ENCODE results near the gene RUSC1.
"Not testable (repeated sequence)": the region's sequence is repeated elsewhere in the genome, so short reads cannot be mapped to it uniquely, and the experiment has no call there.

The RUSC1 gene, protein sequence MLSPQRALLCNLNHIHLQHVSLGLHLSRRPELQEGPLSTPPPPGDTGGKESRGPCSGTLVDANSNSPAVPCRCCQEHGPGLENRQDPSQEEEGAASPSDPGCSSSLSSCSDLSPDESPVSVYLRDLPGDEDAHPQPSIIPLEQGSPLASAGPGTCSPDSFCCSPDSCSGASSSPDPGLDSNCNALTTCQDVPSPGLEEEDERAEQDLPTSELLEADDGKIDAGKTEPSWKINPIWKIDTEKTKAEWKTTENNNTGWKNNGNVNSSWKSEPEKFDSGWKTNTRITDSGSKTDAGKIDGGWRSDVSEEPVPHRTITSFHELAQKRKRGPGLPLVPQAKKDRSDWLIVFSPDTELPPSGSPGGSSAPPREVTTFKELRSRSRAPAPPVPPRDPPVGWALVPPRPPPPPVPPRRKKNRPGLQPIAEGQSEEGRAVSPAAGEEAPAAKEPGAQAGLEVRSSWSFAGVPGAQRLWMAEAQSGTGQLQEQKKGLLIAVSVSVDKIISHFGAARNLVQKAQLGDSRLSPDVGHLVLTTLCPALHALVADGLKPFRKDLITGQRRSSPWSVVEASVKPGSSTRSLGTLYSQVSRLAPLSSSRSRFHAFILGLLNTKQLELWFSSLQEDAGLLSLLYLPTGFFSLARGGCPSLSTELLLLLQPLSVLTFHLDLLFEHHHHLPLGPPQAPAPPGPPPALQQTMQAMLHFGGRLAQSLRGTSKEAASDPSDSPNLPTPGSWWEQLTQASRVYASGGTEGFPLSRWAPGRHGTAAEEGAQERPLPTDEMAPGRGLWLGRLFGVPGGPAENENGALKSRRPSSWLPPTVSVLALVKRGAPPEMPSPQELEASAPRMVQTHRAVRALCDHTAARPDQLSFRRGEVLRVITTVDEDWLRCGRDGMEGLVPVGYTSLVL

GRCh38 chr1:155320661-155321617, at the start of gene RUSC1:
RUSC1 (plus strand) TSS chr1:155320894; CDS start chr1:155321774, 880 bp downstream.
- DNase-seq (ENCODE audit: low read depth): peak; percentile 44

- no peak for DNase-seq (ENCODE audit: low read depth)
These were observed 48.0 kb upstream of the RUSC1 start for GRCh38 chr1:155272466-155273342.

DNA sequence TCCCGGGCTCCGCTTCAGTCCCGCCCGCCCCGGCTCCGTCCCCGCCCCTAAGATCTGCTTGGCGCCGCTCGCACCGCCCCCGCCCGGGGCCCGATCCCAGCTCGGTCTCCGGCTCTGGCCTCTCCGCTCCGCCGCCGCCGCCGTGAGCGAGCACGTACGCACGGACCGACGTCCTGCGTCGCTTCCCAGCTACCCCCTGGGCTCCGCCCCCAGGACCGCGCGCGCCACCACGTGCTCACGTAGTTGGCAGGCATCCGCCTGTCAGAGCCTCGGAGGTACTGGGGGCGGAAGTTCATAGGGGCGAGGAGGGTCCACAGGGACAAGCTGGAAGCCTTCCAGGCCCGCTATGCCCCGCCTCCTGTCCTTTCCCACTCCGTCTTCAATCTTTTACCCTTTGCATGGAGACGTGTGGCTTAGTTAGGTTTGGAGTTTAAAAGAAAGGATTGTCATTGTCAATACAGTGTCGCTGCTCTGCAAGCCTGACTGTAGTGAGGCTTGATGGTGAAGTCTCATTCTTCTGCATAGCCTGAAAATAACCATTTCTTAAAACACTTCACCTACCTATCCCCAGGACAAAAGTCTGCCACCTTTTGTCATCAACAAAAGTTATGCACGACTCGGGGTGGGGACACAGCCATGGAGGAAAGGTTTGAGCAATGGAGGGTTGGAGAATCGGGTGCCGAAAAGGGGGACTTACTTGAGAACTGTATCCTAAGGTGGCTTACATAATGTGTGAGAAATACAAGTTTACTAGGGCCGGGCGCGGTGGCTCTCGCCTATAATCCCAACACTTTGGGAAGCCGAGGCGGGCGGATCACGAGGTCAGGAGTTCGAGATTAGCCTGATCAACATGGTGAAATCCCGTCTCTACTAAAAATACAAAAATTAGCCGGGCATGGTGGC, 47.1 kb upstream of the RUSC1 start, which contains the start of gene CLK2:
TSS of gene CLK2 (minus strand) at position 162 of the 903 bp plus-strand sequence. CDS start 2,527 bp downstream, outside the sequence.
- peak; percentile 89 for DNase-seq (ENCODE audit: low read depth)

- peak; percentile 82 for DNase-seq (ENCODE audit: low read depth)
These were observed 43.4 kb upstream of the RUSC1 start, which contains the start of gene HCN3 for GRCh38 chr1:155277070-155277901. HCN3 (plus strand) TSS chr1:155277463; CDS start chr1:155277591, 128 bp downstream.

GRCh38 chr1:155277902-155278688, 42.6 kb upstream of the RUSC1 start:
- DNase-seq (ENCODE audit: low read depth): peak; percentile 33

DNA sequence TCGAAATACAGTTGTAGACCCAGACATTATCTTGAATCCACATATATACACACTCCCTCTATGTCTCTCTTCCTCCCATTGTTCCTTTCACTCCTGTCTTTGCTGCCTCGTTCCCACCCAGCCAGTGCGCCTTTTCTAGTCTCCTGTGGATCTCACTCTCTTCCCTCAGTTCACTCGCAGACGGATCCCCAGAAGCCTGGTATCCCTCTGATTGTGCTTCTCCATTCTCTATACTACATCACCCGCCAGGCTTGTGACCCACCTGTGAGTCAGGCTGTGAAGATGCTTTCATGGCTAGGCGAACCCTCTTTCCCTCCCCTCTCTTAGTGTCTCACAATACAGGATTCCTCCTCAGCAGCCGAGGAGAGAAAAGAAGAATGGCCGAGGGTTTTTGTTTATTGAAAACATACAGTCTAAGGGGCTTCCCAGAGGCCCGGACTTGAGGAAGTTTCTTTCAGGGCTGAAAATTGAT, 42.0 kb upstream of the RUSC1 start:
- DNase-seq (ENCODE audit: low read depth): no peak

GRCh38 chr1:155279268-155279667, 41.4 kb upstream of the RUSC1 start:
- no peak for DNase-seq (ENCODE audit: low read depth)

DNA sequence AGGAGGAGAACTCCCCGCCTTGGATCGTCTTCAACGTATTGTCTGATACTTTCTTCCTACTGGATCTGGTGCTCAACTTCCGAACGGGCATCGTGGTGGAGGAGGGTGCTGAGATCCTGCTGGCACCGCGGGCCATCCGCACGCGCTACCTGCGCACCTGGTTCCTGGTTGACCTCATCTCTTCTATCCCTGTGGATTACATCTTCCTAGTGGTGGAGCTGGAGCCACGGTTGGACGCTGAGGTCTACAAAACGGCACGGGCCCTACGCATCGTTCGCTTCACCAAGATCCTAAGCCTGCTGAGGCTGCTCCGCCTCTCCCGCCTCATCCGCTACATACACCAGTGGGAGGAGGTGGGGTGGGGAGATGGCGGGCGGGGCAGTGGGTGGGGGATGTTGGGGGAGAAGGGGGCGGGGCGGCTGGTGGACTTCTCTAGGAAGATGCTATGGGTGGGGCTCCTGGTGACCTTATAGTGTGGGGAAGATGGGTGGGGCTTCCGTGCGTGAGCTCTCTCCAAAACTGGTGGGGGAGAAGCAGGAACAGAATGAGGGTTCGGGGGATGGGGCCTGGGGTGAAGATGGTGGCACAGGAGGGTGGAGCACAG, 38.1 kb upstream of the RUSC1 start:
- DNase-seq (ENCODE audit: low read depth): no peak

- no peak for DNase-seq (ENCODE audit: low read depth)
These were observed 36.2 kb upstream of the RUSC1 start for GRCh38 chr1:155284476-155284875.

DNA sequence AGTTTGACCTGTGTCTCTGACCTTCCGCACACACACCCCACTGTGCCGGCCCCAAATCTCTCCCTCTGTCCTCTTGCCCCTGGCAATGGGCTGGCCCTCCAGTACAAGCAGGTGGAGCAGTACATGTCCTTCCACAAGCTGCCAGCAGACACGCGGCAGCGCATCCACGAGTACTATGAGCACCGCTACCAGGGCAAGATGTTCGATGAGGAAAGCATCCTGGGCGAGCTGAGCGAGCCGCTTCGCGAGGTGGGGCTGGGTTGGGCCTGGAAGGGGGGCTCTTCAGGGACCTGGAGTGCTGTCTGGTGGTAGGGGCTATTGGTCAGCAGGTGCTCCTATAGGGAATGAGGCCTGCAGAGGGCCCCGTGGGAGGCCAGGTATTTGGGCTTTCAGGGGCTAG, 35.6 kb upstream of the RUSC1 start:
- no peak for DNase-seq (ENCODE audit: low read depth)

DNA sequence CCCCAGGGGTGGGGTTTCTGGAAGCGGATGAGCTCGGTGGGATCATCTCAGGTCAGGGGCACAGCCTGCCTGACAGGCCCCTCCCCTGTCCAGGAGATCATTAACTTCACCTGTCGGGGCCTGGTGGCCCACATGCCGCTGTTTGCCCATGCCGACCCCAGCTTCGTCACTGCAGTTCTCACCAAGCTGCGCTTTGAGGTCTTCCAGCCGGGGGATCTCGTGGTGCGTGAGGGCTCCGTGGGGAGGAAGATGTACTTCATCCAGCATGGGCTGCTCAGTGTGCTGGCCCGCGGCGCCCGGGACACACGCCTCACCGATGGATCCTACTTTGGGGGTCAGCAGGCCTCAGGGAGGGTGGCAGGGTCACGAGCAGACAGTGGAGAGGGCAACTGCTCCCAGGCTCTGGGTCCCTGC, 35.1 kb upstream of the RUSC1 start:
- no peak for DNase-seq (ENCODE audit: low read depth)

DNA sequence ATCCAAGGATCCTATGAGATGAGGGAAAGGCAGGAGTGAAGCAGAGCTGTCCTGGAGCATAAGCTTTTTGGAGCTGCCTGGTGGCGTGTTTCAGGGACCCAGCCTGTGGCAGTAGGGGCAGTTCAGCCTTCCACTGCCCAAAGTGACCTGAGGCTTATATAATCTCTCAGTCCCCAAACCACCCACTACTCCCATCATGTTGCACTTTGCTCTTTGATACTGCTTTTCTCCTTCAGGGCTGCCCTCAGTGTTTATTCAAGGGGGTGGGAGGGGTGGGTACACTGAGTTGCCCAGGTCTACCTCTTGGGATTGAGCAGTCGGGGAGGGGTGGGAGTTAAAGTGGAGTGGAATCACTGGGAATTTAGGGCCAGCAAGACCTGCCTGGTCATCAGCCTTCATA, 34.1 kb upstream of the RUSC1 start:
- DNase-seq (ENCODE audit: low read depth): no peak

DNA sequence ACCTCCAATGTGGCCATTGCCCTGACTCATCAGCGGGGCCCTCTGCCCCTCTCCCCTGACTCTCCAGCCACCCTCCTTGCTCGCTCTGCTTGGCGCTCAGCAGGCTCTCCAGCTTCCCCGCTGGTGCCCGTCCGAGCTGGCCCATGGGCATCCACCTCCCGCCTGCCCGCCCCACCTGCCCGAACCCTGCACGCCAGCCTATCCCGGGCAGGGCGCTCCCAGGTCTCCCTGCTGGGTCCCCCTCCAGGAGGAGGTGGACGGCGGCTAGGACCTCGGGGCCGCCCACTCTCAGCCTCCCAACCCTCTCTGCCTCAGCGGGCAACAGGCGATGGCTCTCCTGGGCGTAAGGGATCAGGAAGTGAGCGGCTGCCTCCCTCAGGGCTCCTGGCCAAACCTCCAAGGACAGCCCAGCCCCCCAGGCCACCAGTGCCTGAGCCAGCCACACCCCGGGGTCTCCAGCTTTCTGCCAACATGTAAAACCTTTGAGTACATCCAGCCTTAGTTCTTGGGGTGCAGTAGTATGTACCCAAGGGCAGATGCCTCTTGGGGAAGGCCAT, 32.6 kb upstream of the RUSC1 start:
- no peak for DNase-seq (ENCODE audit: low read depth)

DNA sequence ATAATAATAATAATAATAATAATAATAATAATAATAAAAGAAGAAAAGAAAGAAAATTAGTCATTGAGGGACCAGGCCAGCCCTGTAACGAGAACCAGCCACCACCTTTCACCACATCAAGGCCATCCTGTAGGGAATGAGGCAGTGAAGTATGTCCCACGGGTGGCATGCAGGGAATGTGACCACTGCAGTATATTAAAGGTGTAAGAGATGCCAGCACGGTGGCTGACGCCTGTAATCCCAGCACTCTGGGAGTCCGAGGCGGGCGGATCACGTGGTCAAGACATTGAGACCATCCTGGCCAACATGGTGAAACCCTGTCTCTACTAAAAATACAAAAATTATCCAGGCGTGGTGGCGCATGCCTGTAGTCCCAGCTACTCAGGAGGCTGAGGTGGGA, 29.7 kb upstream of the RUSC1 start:
- DNase-seq (ENCODE audit: low read depth): not testable (repeated sequence)

- DNase-seq (ENCODE audit: low read depth): no peak
These were observed 27.5 kb upstream of the RUSC1 start for GRCh38 chr1:155293086-155293749.

DNA sequence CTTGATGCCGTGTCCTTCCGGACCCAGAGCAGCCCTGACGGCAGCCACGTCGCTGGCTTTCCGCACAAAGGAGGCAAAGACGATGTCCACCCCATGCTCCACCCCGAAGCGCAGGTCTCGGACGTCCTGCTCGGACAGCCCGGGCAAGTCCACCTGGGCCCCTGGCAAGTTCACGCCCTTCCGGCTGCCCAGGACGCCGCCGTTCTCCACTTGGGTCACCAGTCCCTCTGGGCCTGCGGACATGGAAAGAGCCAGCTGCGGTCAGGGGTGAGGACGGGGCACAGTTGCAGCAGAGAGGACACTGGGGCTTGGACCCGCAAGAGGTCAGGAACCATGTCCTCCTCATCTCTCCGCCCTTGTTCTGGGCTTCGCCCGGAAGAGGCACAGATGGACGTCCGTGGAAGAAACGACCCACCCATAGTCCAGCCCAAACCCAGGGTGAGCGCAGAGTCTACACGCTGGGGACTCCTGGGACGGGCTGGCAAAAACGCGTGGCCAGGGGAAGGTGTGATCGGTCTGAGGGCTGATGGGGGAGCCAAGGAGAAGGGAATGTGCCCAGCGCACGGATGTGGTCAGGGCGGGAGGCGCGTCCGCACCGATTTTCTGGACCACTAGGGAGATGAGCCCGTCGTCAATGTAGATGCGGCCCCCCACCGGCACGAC, 26.0 kb upstream of the RUSC1 start:
- no peak for DNase-seq (ENCODE audit: low read depth)
